SK-N-MC (cell line): ENCODE results near the gene C13orf46.

Experiments
- EZH2 ChIP-seq: fragments of 200-600 bp; sonication (generic); IDR thresholded peaks from one replicate; pipeline ENCODE4 v1.6.1; 2017; ENCODE audit warnings: antibody characterized with exemption
- FOXP2 ChIP-seq: optimal IDR thresholded peaks from 2 replicates; pipeline ENCODE3; 2011; ENCODE audit warnings: mild to moderate bottlenecking, moderate library complexity; ENCODE audit not compliant: insufficient read depth; ENCODE audit errors: extremely low read length, control extremely low read depth
- POLR2AphosphoS5 ChIP-seq: IDR thresholded peaks from 2 replicates; pipeline ENCODE4 v1.6.1; 2012; ENCODE audit warnings: mild to moderate bottlenecking, low read depth, low read length, borderline replicate concordance

DNA sequence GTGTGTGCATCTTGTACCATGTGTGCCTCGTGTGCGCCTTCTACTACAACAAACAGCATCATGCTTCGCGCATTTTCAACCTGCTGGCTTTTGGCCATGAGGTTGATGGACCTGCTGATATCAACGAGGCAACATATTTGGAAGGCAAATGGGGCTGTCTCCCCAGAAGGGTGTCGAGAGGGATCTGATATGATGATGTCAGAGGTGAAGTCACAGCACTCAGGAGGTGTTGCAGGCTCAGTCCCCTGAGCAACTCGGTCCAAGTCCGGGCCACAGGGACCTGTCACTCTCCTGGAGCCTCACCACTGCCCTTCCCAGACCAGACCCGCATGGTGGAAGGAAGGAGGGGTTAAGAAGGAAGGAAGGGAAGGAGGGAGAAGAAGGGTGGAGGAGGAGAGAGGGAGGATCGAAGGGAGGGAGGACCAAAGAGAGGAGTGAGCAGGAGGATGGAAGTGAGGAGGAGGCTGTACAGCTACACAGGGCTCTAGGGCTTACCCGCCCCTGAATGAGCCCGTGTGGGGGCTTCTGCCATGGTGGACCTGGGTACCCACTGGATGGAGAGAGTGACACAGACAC, 6.7 kb upstream of the C13orf46 start:
- TF ChIP-seq EZH2 (no peak), POLR2AphosphoS5 (no peak), FOXP2 (no peak)
